ENCODE data around the gene LDLRAD4. TPM values are rescaled to one million over a fixed set of nuclear protein-coding genes. Genes with fewer than 3 reads are reported as not detected.

LDLRAD4 gene
- total and polyA plus RNA-seq, 2 experiments from 2014 or later: 0.73 to 1.9 TPM

DNA sequence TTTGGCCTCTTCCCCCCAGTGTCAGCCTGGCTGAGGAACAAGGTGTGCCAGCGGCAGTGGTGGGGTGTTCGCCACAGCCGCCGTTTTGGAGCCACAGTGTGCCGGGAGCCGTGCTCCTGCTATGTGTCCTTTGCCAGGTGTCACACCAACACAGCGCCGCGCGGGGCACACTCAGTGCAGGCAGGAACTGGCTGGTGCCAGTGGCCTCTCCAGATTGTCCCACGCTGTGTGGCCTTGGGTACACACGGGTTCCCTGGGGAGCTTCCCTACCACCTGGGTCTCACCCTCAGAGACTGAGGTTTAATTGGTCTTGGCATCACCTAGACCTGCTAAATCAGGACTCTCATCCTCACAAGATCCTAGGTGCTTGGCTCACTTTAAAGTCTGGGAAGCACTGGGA lies 171.6 kb downstream of the LDLRAD4 start:
- no peak for DNase-seq (ENCODE audit: low spot score)
- H3K4me1 Mint-ChIP-seq: no peaks in the 10 kb centered on the region
- no peaks in the 10 kb centered on the region for H3K79me2 ChIP-seq (replicated peaks; ENCODE audit: insufficient read depth)
- no peaks in the 10 kb centered on the region for H3K9me3 Mint-ChIP-seq
- H3K27me3 Mint-ChIP-seq (ENCODE audit: insufficient read depth, low read depth, poor library complexity): peaks cover 5% of the 10 kb centered on the region
- H2AFZ ChIP-seq: no peak overlapping the region
- ATAC-seq: no peak
- H3K4me3 ChIP-seq: no peak overlapping the region
- no peaks in the 10 kb centered on the region for H3K9me2 ChIP-seq (ENCODE audit: insufficient read depth)
- no peaks in the 10 kb centered on the region for H3K27me3 ChIP-seq (ENCODE audit: insufficient read depth)
- no peaks in the 10 kb centered on the region for H3K36me3 ChIP-seq (ENCODE audit: insufficient read depth)
- no peaks in the 10 kb centered on the region for H3F3A ChIP-seq (replicated peaks; ENCODE audit: low read depth)
- H3K4me1 ChIP-seq (ENCODE audit: insufficient read depth): no peaks in the 10 kb centered on the region
- TF ChIP-seq STAT1 (IDR thresholded peaks at IDR 0.05; ENCODE audit: unreplicated experiment): no peak
- TF ChIP-seq, protein P1, sequence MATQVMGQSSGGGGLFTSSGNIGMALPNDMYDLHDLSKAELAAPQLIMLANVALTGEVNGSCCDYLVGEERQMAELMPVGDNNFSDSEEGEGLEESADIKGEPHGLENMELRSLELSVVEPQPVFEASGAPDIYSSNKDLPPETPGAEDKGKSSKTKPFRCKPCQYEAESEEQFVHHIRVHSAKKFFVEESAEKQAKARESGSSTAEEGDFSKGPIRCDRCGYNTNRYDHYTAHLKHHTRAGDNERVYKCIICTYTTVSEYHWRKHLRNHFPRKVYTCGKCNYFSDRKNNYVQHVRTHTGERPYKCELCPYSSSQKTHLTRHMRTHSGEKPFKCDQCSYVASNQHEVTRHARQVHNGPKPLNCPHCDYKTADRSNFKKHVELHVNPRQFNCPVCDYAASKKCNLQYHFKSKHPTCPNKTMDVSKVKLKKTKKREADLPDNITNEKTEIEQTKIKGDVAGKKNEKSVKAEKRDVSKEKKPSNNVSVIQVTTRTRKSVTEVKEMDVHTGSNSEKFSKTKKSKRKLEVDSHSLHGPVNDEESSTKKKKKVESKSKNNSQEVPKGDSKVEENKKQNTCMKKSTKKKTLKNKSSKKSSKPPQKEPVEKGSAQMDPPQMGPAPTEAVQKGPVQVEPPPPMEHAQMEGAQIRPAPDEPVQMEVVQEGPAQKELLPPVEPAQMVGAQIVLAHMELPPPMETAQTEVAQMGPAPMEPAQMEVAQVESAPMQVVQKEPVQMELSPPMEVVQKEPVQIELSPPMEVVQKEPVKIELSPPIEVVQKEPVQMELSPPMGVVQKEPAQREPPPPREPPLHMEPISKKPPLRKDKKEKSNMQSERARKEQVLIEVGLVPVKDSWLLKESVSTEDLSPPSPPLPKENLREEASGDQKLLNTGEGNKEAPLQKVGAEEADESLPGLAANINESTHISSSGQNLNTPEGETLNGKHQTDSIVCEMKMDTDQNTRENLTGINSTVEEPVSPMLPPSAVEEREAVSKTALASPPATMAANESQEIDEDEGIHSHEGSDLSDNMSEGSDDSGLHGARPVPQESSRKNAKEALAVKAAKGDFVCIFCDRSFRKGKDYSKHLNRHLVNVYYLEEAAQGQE (IDR thresholded peaks at IDR 0.05; ENCODE audit: unreplicated experiment): no peak
- no peak for TF ChIP-seq ZNF331 (CRISPR knock-in tag; IDR thresholded peaks at IDR 0.05; ENCODE audit: low read depth)
- TF ChIP-seq, protein P2, sequence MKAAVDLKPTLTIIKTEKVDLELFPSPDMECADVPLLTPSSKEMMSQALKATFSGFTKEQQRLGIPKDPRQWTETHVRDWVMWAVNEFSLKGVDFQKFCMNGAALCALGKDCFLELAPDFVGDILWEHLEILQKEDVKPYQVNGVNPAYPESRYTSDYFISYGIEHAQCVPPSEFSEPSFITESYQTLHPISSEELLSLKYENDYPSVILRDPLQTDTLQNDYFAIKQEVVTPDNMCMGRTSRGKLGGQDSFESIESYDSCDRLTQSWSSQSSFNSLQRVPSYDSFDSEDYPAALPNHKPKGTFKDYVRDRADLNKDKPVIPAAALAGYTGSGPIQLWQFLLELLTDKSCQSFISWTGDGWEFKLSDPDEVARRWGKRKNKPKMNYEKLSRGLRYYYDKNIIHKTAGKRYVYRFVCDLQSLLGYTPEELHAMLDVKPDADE (IDR thresholded peaks at IDR 0.05): no peak
- no peak for TF ChIP-seq CREB1 (CRISPR knock-in tag; IDR thresholded peaks at IDR 0.05; ENCODE audit: low read depth)
- no peak for TF ChIP-seq NANOG (IDR thresholded peaks at IDR 0.05; ENCODE audit: borderline replicate concordance)
- TF ChIP-seq EZH2 (IDR thresholded peaks at IDR 0.05; ENCODE audit: low read depth, unreplicated experiment): no peak
- no peak for TF ChIP-seq ZNF114 (CRISPR knock-in tag; IDR thresholded peaks at IDR 0.05)
- no peak for TF ChIP-seq JUNB (IDR thresholded peaks at IDR 0.05; ENCODE audit: unreplicated experiment)
- no peak for TF ChIP-seq EZH2phosphoT487 (IDR thresholded peaks at IDR 0.05; ENCODE audit: unreplicated experiment)
- TF ChIP-seq, protein P3, sequence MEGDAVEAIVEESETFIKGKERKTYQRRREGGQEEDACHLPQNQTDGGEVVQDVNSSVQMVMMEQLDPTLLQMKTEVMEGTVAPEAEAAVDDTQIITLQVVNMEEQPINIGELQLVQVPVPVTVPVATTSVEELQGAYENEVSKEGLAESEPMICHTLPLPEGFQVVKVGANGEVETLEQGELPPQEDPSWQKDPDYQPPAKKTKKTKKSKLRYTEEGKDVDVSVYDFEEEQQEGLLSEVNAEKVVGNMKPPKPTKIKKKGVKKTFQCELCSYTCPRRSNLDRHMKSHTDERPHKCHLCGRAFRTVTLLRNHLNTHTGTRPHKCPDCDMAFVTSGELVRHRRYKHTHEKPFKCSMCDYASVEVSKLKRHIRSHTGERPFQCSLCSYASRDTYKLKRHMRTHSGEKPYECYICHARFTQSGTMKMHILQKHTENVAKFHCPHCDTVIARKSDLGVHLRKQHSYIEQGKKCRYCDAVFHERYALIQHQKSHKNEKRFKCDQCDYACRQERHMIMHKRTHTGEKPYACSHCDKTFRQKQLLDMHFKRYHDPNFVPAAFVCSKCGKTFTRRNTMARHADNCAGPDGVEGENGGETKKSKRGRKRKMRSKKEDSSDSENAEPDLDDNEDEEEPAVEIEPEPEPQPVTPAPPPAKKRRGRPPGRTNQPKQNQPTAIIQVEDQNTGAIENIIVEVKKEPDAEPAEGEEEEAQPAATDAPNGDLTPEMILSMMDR (conservative IDR thresholded peaks at IDR 0.05; ENCODE audit: low read depth in 2 of 2): no peak
- TF ChIP-seq POLR2AphosphoS5 (IDR thresholded peaks at IDR 0.05; ENCODE audit: low read depth): no peak
- TF ChIP-seq, protein P4, sequence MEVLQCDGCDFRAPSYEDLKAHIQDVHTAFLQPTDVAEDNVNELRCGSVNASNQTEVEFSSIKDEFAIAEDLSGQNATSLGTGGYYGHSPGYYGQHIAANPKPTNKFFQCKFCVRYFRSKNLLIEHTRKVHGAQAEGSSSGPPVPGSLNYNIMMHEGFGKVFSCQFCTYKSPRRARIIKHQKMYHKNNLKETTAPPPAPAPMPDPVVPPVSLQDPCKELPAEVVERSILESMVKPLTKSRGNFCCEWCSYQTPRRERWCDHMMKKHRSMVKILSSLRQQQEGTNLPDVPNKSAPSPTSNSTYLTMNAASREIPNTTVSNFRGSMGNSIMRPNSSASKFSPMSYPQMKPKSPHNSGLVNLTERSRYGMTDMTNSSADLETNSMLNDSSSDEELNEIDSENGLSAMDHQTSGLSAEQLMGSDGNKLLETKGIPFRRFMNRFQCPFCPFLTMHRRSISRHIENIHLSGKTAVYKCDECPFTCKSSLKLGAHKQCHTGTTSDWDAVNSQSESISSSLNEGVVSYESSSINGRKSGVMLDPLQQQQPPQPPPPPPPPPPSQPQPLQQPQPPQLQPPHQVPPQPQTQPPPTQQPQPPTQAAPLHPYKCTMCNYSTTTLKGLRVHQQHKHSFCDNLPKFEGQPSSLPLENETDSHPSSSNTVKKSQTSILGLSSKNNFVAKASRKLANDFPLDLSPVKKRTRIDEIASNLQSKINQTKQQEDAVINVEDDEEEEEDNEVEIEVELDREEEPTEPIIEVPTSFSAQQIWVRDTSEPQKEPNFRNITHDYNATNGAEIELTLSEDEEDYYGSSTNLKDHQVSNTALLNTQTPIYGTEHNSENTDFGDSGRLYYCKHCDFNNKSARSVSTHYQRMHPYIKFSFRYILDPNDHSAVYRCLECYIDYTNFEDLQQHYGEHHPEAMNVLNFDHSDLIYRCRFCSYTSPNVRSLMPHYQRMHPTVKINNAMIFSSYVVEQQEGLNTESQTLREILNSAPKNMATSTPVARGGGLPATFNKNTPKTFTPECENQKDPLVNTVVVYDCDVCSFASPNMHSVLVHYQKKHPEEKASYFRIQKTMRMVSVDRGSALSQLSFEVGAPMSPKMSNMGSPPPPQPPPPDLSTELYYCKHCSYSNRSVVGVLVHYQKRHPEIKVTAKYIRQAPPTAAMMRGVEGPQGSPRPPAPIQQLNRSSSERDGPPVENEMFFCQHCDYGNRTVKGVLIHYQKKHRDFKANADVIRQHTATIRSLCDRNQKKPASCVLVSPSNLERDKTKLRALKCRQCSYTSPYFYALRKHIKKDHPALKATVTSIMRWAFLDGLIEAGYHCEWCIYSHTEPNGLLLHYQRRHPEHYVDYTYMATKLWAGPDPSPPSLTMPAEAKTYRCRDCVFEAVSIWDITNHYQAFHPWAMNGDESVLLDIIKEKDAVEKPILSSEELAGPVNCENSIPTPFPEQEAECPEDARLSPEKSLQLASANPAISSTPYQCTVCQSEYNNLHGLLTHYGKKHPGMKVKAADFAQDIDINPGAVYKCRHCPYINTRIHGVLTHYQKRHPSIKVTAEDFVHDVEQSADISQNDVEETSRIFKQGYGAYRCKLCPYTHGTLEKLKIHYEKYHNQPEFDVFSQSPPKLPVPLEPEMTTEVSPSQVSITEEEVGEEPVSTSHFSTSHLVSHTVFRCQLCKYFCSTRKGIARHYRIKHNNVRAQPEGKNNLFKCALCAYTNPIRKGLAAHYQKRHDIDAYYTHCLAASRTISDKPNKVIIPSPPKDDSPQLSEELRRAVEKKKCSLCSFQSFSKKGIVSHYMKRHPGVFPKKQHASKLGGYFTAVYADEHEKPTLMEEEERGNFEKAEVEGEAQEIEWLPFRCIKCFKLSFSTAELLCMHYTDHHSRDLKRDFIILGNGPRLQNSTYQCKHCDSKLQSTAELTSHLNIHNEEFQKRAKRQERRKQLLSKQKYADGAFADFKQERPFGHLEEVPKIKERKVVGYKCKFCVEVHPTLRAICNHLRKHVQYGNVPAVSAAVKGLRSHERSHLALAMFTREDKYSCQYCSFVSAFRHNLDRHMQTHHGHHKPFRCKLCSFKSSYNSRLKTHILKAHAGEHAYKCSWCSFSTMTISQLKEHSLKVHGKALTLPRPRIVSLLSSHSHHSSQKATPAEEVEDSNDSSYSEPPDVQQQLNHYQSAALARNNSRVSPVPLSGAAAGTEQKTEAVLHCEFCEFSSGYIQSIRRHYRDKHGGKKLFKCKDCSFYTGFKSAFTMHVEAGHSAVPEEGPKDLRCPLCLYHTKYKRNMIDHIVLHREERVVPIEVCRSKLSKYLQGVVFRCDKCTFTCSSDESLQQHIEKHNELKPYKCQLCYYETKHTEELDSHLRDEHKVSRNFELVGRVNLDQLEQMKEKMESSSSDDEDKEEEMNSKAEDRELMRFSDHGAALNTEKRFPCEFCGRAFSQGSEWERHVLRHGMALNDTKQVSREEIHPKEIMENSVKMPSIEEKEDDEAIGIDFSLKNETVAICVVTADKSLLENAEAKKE (CRISPR knock-in tag; IDR thresholded peaks at IDR 0.05): no peak
- no peaks in the 10 kb centered on the region for H4K20me1 ChIP-seq (replicated peaks; ENCODE audit: insufficient read depth)
- no peak overlapping the region for H3K27ac Mint-ChIP-seq
- H3K4me2 ChIP-seq: no peak overlapping the region
- no peak overlapping the region for H3K4me3 Mint-ChIP-seq
- no peaks in the 10 kb centered on the region for H3K36me3 Mint-ChIP-seq (ENCODE audit: low read depth)
- H3K27ac ChIP-seq (ENCODE audit: low read depth): no peak overlapping the region

All from GM23338 (cell line).